ENCODE results near the gene IL31RA.
"Not testable (repeated sequence)": the region's sequence is repeated elsewhere in the genome, so short reads cannot be mapped to it uniquely, and the experiment has no call there.

Gene IL31RA

DNA sequence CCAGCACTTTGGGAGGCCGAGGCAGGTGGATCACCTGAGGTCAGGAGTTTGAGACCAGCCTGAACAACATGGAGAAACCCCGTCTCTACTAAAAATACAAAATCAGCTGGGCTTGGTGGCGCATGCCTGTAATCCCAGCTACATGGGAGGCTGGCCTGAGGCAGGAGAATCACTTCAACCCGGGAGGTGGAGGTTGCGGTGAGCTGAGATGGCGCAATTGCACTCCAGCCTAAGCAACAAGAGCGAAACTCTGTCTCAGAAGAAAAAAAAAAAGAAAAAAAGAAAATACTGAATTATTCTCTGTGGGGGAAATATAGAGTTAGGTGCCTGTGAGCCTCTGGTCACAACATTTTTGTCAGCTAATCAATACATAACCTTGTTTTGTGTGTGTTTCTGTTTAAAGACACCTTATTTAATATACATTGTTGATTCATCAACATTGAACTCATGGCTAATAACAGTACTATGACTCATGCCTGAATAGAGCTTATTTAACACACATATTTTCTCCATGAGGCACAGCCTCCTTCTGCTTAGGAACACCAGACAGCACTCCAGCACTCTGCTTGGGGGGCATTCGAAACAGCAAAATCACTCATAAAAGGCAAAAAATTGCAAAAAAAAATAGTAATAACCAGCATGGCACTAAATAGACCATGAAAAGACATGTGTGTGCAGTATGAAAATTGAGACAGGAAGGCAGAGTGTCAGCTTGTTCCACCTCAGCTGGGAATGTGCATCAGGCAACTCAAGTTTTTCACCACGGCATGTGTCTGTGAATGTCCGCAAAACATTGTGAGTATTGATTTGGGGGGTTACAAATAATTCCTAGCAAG is at the start of gene IL31RA:
Gene IL31RA, plus strand, starts transcription at position 519 of the 836 bp plus-strand sequence. Its CDS starts 214 bp downstream, at position 733.
- H3K36me3 ChIP-seq (replicated peaks; ENCODE audit: low read depth, low read length), result no peaks in the 10 kb centered on the region
- no peaks in the 10 kb centered on the region for H3K79me2 ChIP-seq (ENCODE audit: low read length)
- H3K27me3 ChIP-seq (ENCODE audit: low read depth, low read length), result no peaks in the 10 kb centered on the region
- no peaks in the 10 kb centered on the region for H4K20me1 ChIP-seq (ENCODE audit: insufficient read depth, low read length)
- no peak within 1 kb of the TSS for H3K4me2 ChIP-seq (ENCODE audit: low read length)
- H3K4me1 ChIP-seq (ENCODE audit: low read length), result no peaks in the 10 kb centered on the region
- H3K9me3 ChIP-seq (ENCODE audit: insufficient read depth, low read length), result no peaks in the 10 kb centered on the region
- no peak within 1 kb of the TSS for H3K27ac ChIP-seq (ENCODE audit: low read length)
- H2AFZ ChIP-seq (ENCODE audit: low read depth, low read length), result no peak within 1 kb of the TSS
- H3K4me3 ChIP-seq (ENCODE audit: low read length), result no peak within 1 kb of the TSS
- no peak within 1 kb of the TSS for H3K9ac ChIP-seq (ENCODE audit: low read length)
- no peak for TF ChIP-seq CTCF (IDR thresholded peaks at IDR 0.05; ENCODE audit: low read depth, low read length)
- no peak for TF ChIP-seq EZH2phosphoT487 (IDR thresholded peaks at IDR 0.05; ENCODE audit: low read depth)

DNA sequence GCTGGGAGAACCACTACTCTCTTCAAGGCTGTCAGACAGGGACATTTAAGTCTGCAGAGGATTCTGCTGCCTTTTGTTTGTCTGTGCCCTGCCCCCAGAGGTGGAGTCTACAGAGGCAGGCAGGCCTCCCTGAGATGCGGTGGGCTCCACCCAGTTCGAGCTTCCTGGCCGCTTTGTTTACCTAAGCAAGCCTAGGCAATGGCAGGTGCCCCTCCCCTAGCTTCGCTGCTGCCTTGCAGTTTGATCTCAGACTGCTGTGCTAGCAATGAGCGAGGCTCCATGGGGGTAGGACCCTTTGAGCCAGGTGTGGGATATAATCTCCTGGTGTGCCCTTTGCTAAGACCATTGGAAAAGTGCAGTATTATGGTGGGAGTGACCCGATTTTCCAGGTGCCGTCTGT is 42.3 kb upstream of the IL31RA start:
- H3K9me3 ChIP-seq (ENCODE audit: insufficient read depth, low read length); H3K9ac ChIP-seq (ENCODE audit: low read length); H3K4me3 ChIP-seq (ENCODE audit: low read length); H3K27ac ChIP-seq (ENCODE audit: low read length); H2AFZ ChIP-seq (ENCODE audit: low read depth, low read length); H3K4me1 ChIP-seq (ENCODE audit: low read length); H4K20me1 ChIP-seq (ENCODE audit: insufficient read depth, low read length); H3K27me3 ChIP-seq (ENCODE audit: low read depth, low read length); H3K36me3 ChIP-seq (replicated peaks; ENCODE audit: low read depth, low read length); H3K79me2 ChIP-seq (ENCODE audit: low read length); H3K4me2 ChIP-seq (ENCODE audit: low read length): not testable (repeated sequence)

DNA sequence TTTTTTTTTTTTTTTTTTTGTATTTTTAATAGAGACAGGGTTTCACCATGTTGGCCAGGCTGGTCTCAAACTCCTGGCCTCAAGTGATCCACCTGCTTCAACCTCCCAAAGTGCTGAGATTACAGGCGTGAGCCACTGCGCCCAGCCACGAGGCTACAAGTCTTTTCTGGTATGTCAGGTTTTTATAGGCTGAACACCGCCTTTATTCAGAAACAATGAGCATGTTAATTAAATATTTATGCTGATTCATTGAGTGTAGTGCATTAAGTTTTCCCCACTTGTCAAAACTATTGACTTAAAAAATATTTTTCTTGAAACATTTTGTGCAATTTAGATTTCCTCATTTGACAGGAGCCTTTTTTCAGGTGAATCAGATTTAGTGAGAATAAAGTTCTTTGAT is 35.2 kb upstream of the IL31RA start:
- H3K27me3 ChIP-seq (ENCODE audit: low read depth, low read length); H3K9ac ChIP-seq (ENCODE audit: low read length); H3K36me3 ChIP-seq (replicated peaks; ENCODE audit: low read depth, low read length); H3K9me3 ChIP-seq (ENCODE audit: insufficient read depth, low read length); H3K4me2 ChIP-seq (ENCODE audit: low read length); H3K4me1 ChIP-seq (ENCODE audit: low read length); H4K20me1 ChIP-seq (ENCODE audit: insufficient read depth, low read length); H3K4me3 ChIP-seq (ENCODE audit: low read length); H3K79me2 ChIP-seq (ENCODE audit: low read length); H2AFZ ChIP-seq (ENCODE audit: low read depth, low read length); H3K27ac ChIP-seq (ENCODE audit: low read length): not testable (repeated sequence)

DNA sequence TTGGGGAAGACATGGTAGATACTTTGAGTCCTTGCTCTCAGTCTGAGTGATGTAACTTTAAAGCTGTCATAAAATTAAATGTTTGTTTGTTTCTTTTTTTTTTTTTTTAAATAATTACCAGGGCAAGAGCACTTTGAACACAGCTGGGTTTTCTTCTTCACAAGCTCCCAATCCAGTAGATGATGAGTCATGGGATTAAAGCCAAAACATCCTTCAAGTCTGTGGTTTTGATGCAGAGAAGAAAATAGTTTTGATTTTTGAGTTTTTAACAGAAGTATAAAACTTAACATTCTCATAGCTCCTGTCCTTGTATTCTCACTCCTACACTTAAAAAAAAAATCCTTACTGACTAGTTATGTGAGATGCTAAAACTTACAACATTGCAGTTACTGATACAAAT is 34.8 kb upstream of the IL31RA start:
- no peak overlapping the region for H3K9ac ChIP-seq (ENCODE audit: low read length)
- no peaks in the 10 kb centered on the region for H3K9me3 ChIP-seq (ENCODE audit: insufficient read depth, low read length)
- no peaks in the 10 kb centered on the region for H3K36me3 ChIP-seq (replicated peaks; ENCODE audit: low read depth, low read length)
- no peaks in the 10 kb centered on the region for H3K4me1 ChIP-seq (ENCODE audit: low read length)
- no peak overlapping the region for H3K4me2 ChIP-seq (ENCODE audit: low read length)
- no peak overlapping the region for H2AFZ ChIP-seq (ENCODE audit: low read depth, low read length)
- no peaks in the 10 kb centered on the region for H3K27me3 ChIP-seq (ENCODE audit: low read depth, low read length)
- H3K4me3 ChIP-seq (ENCODE audit: low read length), result no peak overlapping the region
- H4K20me1 ChIP-seq (ENCODE audit: insufficient read depth, low read length), result no peaks in the 10 kb centered on the region
- H3K79me2 ChIP-seq (ENCODE audit: low read length), result no peaks in the 10 kb centered on the region
- no peak for TF ChIP-seq EZH2phosphoT487 (IDR thresholded peaks at IDR 0.05; ENCODE audit: low read depth)
- TF ChIP-seq CTCF (IDR thresholded peaks at IDR 0.05; ENCODE audit: low read depth, low read length), result no peak
- H3K27ac ChIP-seq (ENCODE audit: low read length), result no peak overlapping the region

DNA sequence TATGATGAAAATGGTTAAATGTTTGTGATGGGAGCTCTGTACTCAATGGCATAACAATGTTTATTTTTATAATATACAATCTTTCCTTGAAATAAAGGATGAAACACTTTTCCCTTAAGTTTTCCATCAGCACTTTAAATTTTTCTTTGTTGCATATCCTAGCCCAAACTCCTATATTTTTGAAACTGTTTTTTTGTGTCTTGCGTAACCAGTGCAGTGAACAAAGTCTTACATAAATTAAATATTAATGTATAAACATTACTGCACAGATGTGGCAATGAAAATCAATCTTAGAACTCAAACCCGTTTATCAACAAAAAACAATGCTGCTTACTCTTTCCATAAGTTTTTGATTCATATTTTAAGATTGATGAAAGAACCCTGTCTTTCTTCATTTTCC is 34.1 kb upstream of the IL31RA start:
- Histone ChIP-seq H3K4me1 (ENCODE audit: low read length) (no peaks in the 10 kb centered on the region), H3K4me2 (ENCODE audit: low read length) (no peak overlapping the region), H3K9me3 (ENCODE audit: insufficient read depth, low read length) (no peaks in the 10 kb centered on the region), H3K79me2 (ENCODE audit: low read length) (no peaks in the 10 kb centered on the region), H3K4me3 (ENCODE audit: low read length) (no peak overlapping the region), H3K36me3 (replicated peaks; ENCODE audit: low read depth, low read length) (no peaks in the 10 kb centered on the region), H4K20me1 (ENCODE audit: insufficient read depth, low read length) (no peaks in the 10 kb centered on the region), H2AFZ (ENCODE audit: low read depth, low read length) (no peak overlapping the region), H3K9ac (ENCODE audit: low read length) (no peak overlapping the region), H3K27me3 (ENCODE audit: low read depth, low read length) (no peaks in the 10 kb centered on the region), H3K27ac (ENCODE audit: low read length) (no peak overlapping the region)
- no peak for TF ChIP-seq CTCF (IDR thresholded peaks at IDR 0.05; ENCODE audit: low read depth, low read length)
- no peak for TF ChIP-seq EZH2phosphoT487 (IDR thresholded peaks at IDR 0.05; ENCODE audit: low read depth)

Measured in OCI-LY3 (cell line).